ENCODE data around the gene EFTUD2.

EFTUD2 gene

DNA sequence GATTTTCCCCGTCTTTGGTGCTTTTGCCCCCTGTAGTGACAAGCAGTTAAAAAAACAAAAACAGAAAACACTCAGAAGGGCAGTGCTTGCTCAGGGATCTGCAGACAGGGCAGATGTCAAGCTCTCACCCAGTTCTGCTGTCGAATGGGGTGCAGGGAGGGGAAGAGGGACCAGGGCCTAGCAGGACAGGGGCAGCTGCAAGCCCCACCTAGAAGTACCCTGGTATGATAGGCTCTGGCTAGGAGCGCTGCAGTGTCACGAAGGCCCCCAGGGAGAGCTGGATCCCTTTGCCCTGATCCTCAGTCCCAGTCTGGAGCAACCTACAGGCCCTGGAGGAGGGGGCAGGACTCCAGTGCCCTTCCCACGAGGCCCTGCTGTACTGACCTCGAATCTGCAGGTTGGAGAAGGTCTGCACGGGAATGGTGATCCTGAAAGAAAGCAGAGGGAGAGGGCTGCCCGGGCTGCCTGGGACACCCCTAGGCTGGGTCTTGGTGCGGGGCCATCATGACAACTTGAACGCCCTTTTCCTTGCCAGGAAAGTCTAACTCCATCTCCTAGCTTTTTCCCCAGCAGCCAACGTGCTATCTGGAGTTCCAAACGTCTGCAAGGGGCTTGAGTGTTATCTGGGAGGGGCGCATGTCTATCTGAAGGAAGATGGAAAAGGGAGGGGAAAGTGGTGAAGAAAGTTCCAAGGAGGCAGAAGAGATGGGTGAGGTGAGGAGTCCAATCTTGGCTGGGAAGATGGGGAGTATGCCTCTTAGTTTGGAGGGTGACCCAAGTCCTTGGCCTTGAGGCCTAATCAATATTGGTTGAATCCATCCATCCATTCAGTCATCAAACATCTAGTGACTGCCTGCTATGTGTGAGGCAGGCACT, 11.2 kb upstream of the EFTUD2 start:
- no peak overlapping the region for H3K4me3 ChIP-seq (ENCODE audit: low read length)
- H3K27ac ChIP-seq (ENCODE audit: low read length): no peak overlapping the region
- peaks cover 12% of the 10 kb centered on the region; the same call in 1 of the 2 replicates for H3K4me1 ChIP-seq (ENCODE audit: low read length)
- H3K27me3 ChIP-seq (ENCODE audit: low read depth, low read length): peaks cover 8% of the 10 kb centered on the region
- H4K20me1 ChIP-seq (ENCODE audit: insufficient read depth, low read length): no peaks in the 10 kb centered on the region
- no peak overlapping the region for H2AFZ ChIP-seq (ENCODE audit: low read depth, low read length)
- TF ChIP-seq, protein P1, sequence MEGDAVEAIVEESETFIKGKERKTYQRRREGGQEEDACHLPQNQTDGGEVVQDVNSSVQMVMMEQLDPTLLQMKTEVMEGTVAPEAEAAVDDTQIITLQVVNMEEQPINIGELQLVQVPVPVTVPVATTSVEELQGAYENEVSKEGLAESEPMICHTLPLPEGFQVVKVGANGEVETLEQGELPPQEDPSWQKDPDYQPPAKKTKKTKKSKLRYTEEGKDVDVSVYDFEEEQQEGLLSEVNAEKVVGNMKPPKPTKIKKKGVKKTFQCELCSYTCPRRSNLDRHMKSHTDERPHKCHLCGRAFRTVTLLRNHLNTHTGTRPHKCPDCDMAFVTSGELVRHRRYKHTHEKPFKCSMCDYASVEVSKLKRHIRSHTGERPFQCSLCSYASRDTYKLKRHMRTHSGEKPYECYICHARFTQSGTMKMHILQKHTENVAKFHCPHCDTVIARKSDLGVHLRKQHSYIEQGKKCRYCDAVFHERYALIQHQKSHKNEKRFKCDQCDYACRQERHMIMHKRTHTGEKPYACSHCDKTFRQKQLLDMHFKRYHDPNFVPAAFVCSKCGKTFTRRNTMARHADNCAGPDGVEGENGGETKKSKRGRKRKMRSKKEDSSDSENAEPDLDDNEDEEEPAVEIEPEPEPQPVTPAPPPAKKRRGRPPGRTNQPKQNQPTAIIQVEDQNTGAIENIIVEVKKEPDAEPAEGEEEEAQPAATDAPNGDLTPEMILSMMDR (IDR thresholded peaks at IDR 0.05; ENCODE audit: low read depth, low read length): no peak
- TF ChIP-seq EZH2phosphoT487 (IDR thresholded peaks at IDR 0.05; ENCODE audit: low read depth): no peak
- no peak overlapping the region for H3K9ac ChIP-seq (ENCODE audit: low read length)
- H3K79me2 ChIP-seq (ENCODE audit: low read length): no peaks in the 10 kb centered on the region
- H3K9me3 ChIP-seq (ENCODE audit: insufficient read depth, low read length): no peaks in the 10 kb centered on the region
- no peak overlapping the region for H3K4me2 ChIP-seq (ENCODE audit: low read length)
- no peaks in the 10 kb centered on the region for H3K36me3 ChIP-seq (replicated peaks; ENCODE audit: low read depth, low read length)

- no peaks in the 10 kb centered on the region for H3K9me3 ChIP-seq (ENCODE audit: insufficient read depth, low read length)
- H4K20me1 ChIP-seq (ENCODE audit: insufficient read depth, low read length): no peaks in the 10 kb centered on the region
- no peaks in the 10 kb centered on the region for H3K36me3 ChIP-seq (replicated peaks; ENCODE audit: low read depth, low read length)
- no peak overlapping the region for H3K4me2 ChIP-seq (ENCODE audit: low read length)
- H3K79me2 ChIP-seq (ENCODE audit: low read length): no peaks in the 10 kb centered on the region
- H3K27ac ChIP-seq (ENCODE audit: low read length): no peak overlapping the region
- H3K4me1 ChIP-seq (ENCODE audit: low read length): peaks cover 12% of the 10 kb centered on the region; the same call in 1 of the 2 replicates
- H2AFZ ChIP-seq (ENCODE audit: low read depth, low read length): no peak overlapping the region
- no peak overlapping the region for H3K4me3 ChIP-seq (ENCODE audit: low read length)
- TF ChIP-seq, protein P1 (IDR thresholded peaks at IDR 0.05; ENCODE audit: low read depth, low read length): no peak
- no peak for TF ChIP-seq EZH2phosphoT487 (IDR thresholded peaks at IDR 0.05; ENCODE audit: low read depth)
- peaks cover 8% of the 10 kb centered on the region for H3K27me3 ChIP-seq (ENCODE audit: low read depth, low read length)
- H3K9ac ChIP-seq (ENCODE audit: low read length): no peak overlapping the region
These were observed 10.5 kb upstream of the EFTUD2 start for GRCh38 chr17:44909681-44910144.

GRCh38 chr17:44908761-44909326, 9.6 kb upstream of the EFTUD2 start:
- no peak overlapping the region for H3K4me2 ChIP-seq (ENCODE audit: low read length)
- peaks cover 12% of the 10 kb centered on the region; the same call in 1 of the 2 replicates for H3K4me1 ChIP-seq (ENCODE audit: low read length)
- H3K27ac ChIP-seq (ENCODE audit: low read length): no peak overlapping the region

More at GRCh38 chr17:44908761-44909326, 9.6 kb upstream of the EFTUD2 start:
- Histone ChIP-seq H3K36me3 (replicated peaks; ENCODE audit: low read depth, low read length) (no peaks in the 10 kb centered on the region), H3K79me2 (ENCODE audit: low read length) (no peaks in the 10 kb centered on the region), H3K27me3 (ENCODE audit: low read depth, low read length) (peaks cover 5% of the 10 kb centered on the region), H4K20me1 (ENCODE audit: insufficient read depth, low read length) (no peaks in the 10 kb centered on the region), H3K9ac (ENCODE audit: low read length) (no peak overlapping the region), H2AFZ (ENCODE audit: low read depth, low read length) (no peak overlapping the region), H3K9me3 (ENCODE audit: insufficient read depth, low read length) (no peaks in the 10 kb centered on the region), H3K4me3 (ENCODE audit: low read length) (no peak overlapping the region)
- TF ChIP-seq, protein P1 (IDR thresholded peaks at IDR 0.05; ENCODE audit: low read depth, low read length): no peak
- no peak for TF ChIP-seq EZH2phosphoT487 (IDR thresholded peaks at IDR 0.05; ENCODE audit: low read depth)

Data from OCI-LY3 (cell line).